ENCODE results near the gene EXOSC10.
A peak's percentile ranks its signal among the peaks of the same experiment; 100 is the strongest.
"Not testable (repeated sequence)": the region's sequence is repeated elsewhere in the genome, so short reads cannot be mapped to it uniquely, and the experiment has no call there.

The EXOSC10 gene

GRCh38 chr1:11116318-11116717 lies 16.6 kb upstream of the EXOSC10 start:
- in situ Hi-C loops (cut with MboI; ENCODE audit: low pct_unique_long_range_greater_than_20kb, low sequenced_read_pairs) = no loop called here

GRCh38 chr1:11114966-11115365 lies 15.3 kb upstream of the EXOSC10 start:
- no peak for DNase-seq
- in situ Hi-C loops (cut with MboI; ENCODE audit: low pct_unique_long_range_greater_than_20kb, low sequenced_read_pairs) = no loop called here

More at GRCh38 chr1:11116318-11116717, 16.6 kb upstream of the EXOSC10 start:
- DNase-seq = no peak

- in situ Hi-C loops (cut with MboI; ENCODE audit: low pct_unique_long_range_greater_than_20kb, low sequenced_read_pairs) = no loop called here
Observed at GRCh38 chr1:11109047-11109760, 9.5 kb upstream of the EXOSC10 start.

GRCh38 chr1:11107599-11107998 lies 7.9 kb upstream of the EXOSC10 start:
- no peak for DNase-seq
- in situ Hi-C loops (cut with MboI; ENCODE audit: low pct_unique_long_range_greater_than_20kb, low sequenced_read_pairs) = no loop called here

More at GRCh38 chr1:11109047-11109760, 9.5 kb upstream of the EXOSC10 start:
- no peak for DNase-seq

- in situ Hi-C loops (cut with MboI; ENCODE audit: low pct_unique_long_range_greater_than_20kb, low sequenced_read_pairs) = no loop called here
- DNase-seq = no peak
Observed at GRCh38 chr1:11105586-11105985, 5.9 kb upstream of the EXOSC10 start.

- in situ Hi-C loops (cut with MboI; ENCODE audit: low pct_unique_long_range_greater_than_20kb, low sequenced_read_pairs) = no loop called here
- DNase-seq = no peak
Observed at GRCh38 chr1:11101347-11101746, 1.7 kb upstream of the EXOSC10 start.

- in situ Hi-C loops (cut with MboI; ENCODE audit: low pct_unique_long_range_greater_than_20kb, low sequenced_read_pairs); DNase-seq: not testable (repeated sequence)
Observed at GRCh38 chr1:11100806-11101205, 1.1 kb upstream of the EXOSC10 start.

GRCh38 chr1:11100149-11100493 lies 452 bp upstream of the EXOSC10 start:
- DNase-seq = no peak
- in situ Hi-C loops (cut with MboI; ENCODE audit: low pct_unique_long_range_greater_than_20kb, low sequenced_read_pairs) = no loop called here

- DNase-seq = no peak
- in situ Hi-C loops (cut with MboI; ENCODE audit: low pct_unique_long_range_greater_than_20kb, low sequenced_read_pairs) = no loop called here
Observed at GRCh38 chr1:11098931-11099309, 749 bp downstream of the EXOSC10 start.

- in situ Hi-C loops (cut with MboI; ENCODE audit: low pct_unique_long_range_greater_than_20kb, low sequenced_read_pairs); DNase-seq: not testable (repeated sequence)
Observed at GRCh38 chr1:11083784-11084183, 15.9 kb downstream of the EXOSC10 start.

- in situ Hi-C loops (cut with MboI; ENCODE audit: low pct_unique_long_range_greater_than_20kb, low sequenced_read_pairs) = no loop called here
- no peak for DNase-seq
Observed at GRCh38 chr1:11080931-11081330, 18.7 kb downstream of the EXOSC10 start.

GRCh38 chr1:11078631-11079030 lies 21.0 kb downstream of the EXOSC10 start:
- DNase-seq = no peak
- in situ Hi-C loops (cut with MboI; ENCODE audit: low pct_unique_long_range_greater_than_20kb, low sequenced_read_pairs) = no loop called here

GRCh38 chr1:11073398-11073797 lies 26.3 kb downstream of the EXOSC10 start:
- in situ Hi-C loops (cut with MboI; ENCODE audit: low pct_unique_long_range_greater_than_20kb, low sequenced_read_pairs); DNase-seq: not testable (repeated sequence)

GRCh38 chr1:11072216-11072917 lies 27.3 kb downstream of the EXOSC10 start:
- peak; percentile 12 for DNase-seq
- in situ Hi-C loops (cut with MboI; ENCODE audit: low pct_unique_long_range_greater_than_20kb, low sequenced_read_pairs) = no loop called here

- DNase-seq = no peak
- in situ Hi-C loops (cut with MboI; ENCODE audit: low pct_unique_long_range_greater_than_20kb, low sequenced_read_pairs) = no loop called here
Observed at GRCh38 chr1:11071463-11072215, 28.0 kb downstream of the EXOSC10 start.

- in situ Hi-C loops (cut with MboI; ENCODE audit: low pct_unique_long_range_greater_than_20kb, low sequenced_read_pairs) = no loop called here
- no peak for DNase-seq
Observed at GRCh38 chr1:11070876-11071275, 28.8 kb downstream of the EXOSC10 start.

GRCh38 chr1:11068600-11069473 lies 30.8 kb downstream of the EXOSC10 start:
- in situ Hi-C loops (cut with MboI; ENCODE audit: low pct_unique_long_range_greater_than_20kb, low sequenced_read_pairs) = no loop called here
- no peak for DNase-seq

GRCh38 chr1:11067716-11068599 lies 31.7 kb downstream of the EXOSC10 start:
- no peak for DNase-seq
- in situ Hi-C loops (cut with MboI; ENCODE audit: low pct_unique_long_range_greater_than_20kb, low sequenced_read_pairs) = no loop called here
